Measurements from ENCODE around the gene CHRND.

The CHRND gene

GRCh38 chr2:232525199-232525598 is 761 bp upstream of the CHRND start:
- no peak overlapping the region for H3K4me3 ChIP-seq (ENCODE audit: low read depth, low read length)

GRCh38 chr2:232526372-232526941 is 497 bp downstream of the CHRND start:
- no peak overlapping the region for H3K4me3 ChIP-seq (ENCODE audit: low read depth, low read length)
- no peak for TF ChIP-seq CTCF (IDR thresholded peaks at IDR 0.05; ENCODE audit: low read depth, low read length)

More at GRCh38 chr2:232525199-232525598, 761 bp upstream of the CHRND start:
- TF ChIP-seq CTCF (IDR thresholded peaks at IDR 0.05; ENCODE audit: low read depth, low read length): no peak

GRCh38 chr2:232527905-232528470 is 2.0 kb downstream of the CHRND start:
- no peak overlapping the region for H3K4me3 ChIP-seq (ENCODE audit: low read depth, low read length)

GRCh38 chr2:232528746-232529460 is 2.9 kb downstream of the CHRND start:
- no peak for TF ChIP-seq CTCF (IDR thresholded peaks at IDR 0.05; ENCODE audit: low read depth, low read length)

More at GRCh38 chr2:232527905-232528470, 2.0 kb downstream of the CHRND start:
- no peak for TF ChIP-seq CTCF (IDR thresholded peaks at IDR 0.05; ENCODE audit: low read depth, low read length)

GRCh38 chr2:232529806-232530547 is 4.0 kb downstream of the CHRND start:
- H3K4me3 ChIP-seq (ENCODE audit: low read depth, low read length): no peak overlapping the region
- TF ChIP-seq CTCF (IDR thresholded peaks at IDR 0.05; ENCODE audit: low read depth, low read length): no peak

More at GRCh38 chr2:232528746-232529460, 2.9 kb downstream of the CHRND start:
- H3K4me3 ChIP-seq (ENCODE audit: low read depth, low read length): no peak overlapping the region

GRCh38 chr2:232530626-232531260 is 4.8 kb downstream of the CHRND start:
- TF ChIP-seq CTCF (IDR thresholded peaks at IDR 0.05; ENCODE audit: low read depth, low read length): no peak
- no peak overlapping the region for H3K4me3 ChIP-seq (ENCODE audit: low read depth, low read length)
